SK-N-SH treated with all-trans-retinoic acid at 6 μM for 48 hours (cell line): ENCODE data around the gene LMAN2.

Experiments
- ATAC-seq: fragments of 200-7000 bp; cut with Tn5 transposase; 3 replicates; pipeline ENCODE4 v1.9.1; 2020; ENCODE audit warnings: mild to moderate bottlenecking, moderate library complexity
- ARNTL ChIP-seq: fragments of 450-650 bp; formaldehyde crosslinking; IDR thresholded peaks from 2 replicates; pipeline ENCODE4 v1.5.0; 2020; ENCODE audit warnings: low read depth, mild to moderate bottlenecking, moderate library complexity, borderline replicate concordance
- BACH2 ChIP-seq: fragments of 250-450 bp; sonication (Bioruptor Pico); IDR thresholded peaks from 2 replicates; pipeline ENCODE4 v1.9.0; 2021; ENCODE audit warnings: mild to moderate bottlenecking, borderline replicate concordance
- CSDC2 ChIP-seq: fragments of 250-450 bp; sonication (Bioruptor Pico); IDR thresholded peaks from 2 replicates; pipeline ENCODE4 v1.5.0; 2020; ENCODE audit warnings: mild to moderate bottlenecking, moderate library complexity
- CSRNP3 ChIP-seq: fragments of 250-450 bp; sonication (Bioruptor Pico); IDR thresholded peaks from 2 replicates; pipeline ENCODE4 v1.5.1; 2021; ENCODE audit warnings: mild to moderate bottlenecking, moderate library complexity
- ESRRG ChIP-seq: fragments of 250-450 bp; sonication (Bioruptor Pico); IDR thresholded peaks from 2 replicates; pipeline ENCODE4 v1.6.1; 2021; ENCODE audit warnings: mild to moderate bottlenecking
- GLIS3 ChIP-seq: fragments of 250-450 bp; sonication (Bioruptor Pico); IDR thresholded peaks from 2 replicates; pipeline ENCODE4 v1.5.0; 2020; ENCODE audit warnings: mild to moderate bottlenecking, moderate library complexity
- PATZ1 ChIP-seq: fragments of 250-450 bp; sonication (Bioruptor Pico); IDR thresholded peaks from 2 replicates; pipeline ENCODE4 v1.8.0; 2020; ENCODE audit warnings: mild to moderate bottlenecking, moderate library complexity, borderline replicate concordance
- POU6F1 ChIP-seq: fragments of 250-450 bp; sonication (Bioruptor Pico); IDR thresholded peaks from 2 replicates; pipeline ENCODE4 v1.8.0; 2021; ENCODE audit warnings: low read depth, mild to moderate bottlenecking, moderate library complexity, borderline replicate concordance
- PPARA ChIP-seq: fragments of 250-450 bp; sonication (Bioruptor Pico); IDR thresholded peaks from 2 replicates; pipeline ENCODE4 v1.5.0; 2020; ENCODE audit warnings: mild to moderate bottlenecking, borderline replicate concordance
- SNAI2 ChIP-seq: fragments of 250-450 bp; sonication (Bioruptor Pico); IDR thresholded peaks from 2 replicates; pipeline ENCODE4 v1.5.0; 2020; ENCODE audit warnings: mild to moderate bottlenecking, moderate library complexity
- TOX ChIP-seq: fragments of 250-450 bp; sonication (Bioruptor Pico); IDR thresholded peaks from 2 replicates; pipeline ENCODE4 v1.8.0; 2021; ENCODE audit warnings: mild to moderate bottlenecking, moderate library complexity, borderline replicate concordance
- TSHZ2 ChIP-seq: fragments of 250-450 bp; sonication (Bioruptor Pico); IDR thresholded peaks from 2 replicates; pipeline ENCODE4 v1.5.0; 2020; ENCODE audit warnings: mild to moderate bottlenecking, moderate library complexity
- ZC3H10 ChIP-seq: fragments of 250-450 bp; sonication (Bioruptor Pico); IDR thresholded peaks from 2 replicates; pipeline ENCODE4 v1.5.1; 2021; ENCODE audit warnings: mild to moderate bottlenecking, moderate library complexity
- ZFP3 ChIP-seq: fragments of 250-450 bp; sonication (Bioruptor Pico); IDR thresholded peaks from 2 replicates; pipeline ENCODE4 v1.5.0; 2020; ENCODE audit warnings: mild to moderate bottlenecking, moderate library complexity
- ZFP30 ChIP-seq: fragments of 450-650 bp; formaldehyde crosslinking; IDR thresholded peaks from 2 replicates; pipeline ENCODE4 v1.5.0; 2022; ENCODE audit warnings: mild to moderate bottlenecking, moderate library complexity

Gene LMAN2

GRCh38 chr5:177330991-177331842 lies 20.3 kb downstream of the LMAN2 start (continued):
- no peak for TF ChIP-seq CSDC2 (CRISPR knock-in tag)
- no peak for TF ChIP-seq ZFP3
- TF ChIP-seq SNAI2 (CRISPR knock-in tag), result no peak

- TF ChIP-seq ZFP3 (no peak), ZFP30 (no peak), ARNTL (CRISPR knock-in tag) (no peak), PATZ1 (CRISPR knock-in tag) (no peak)
- ATAC-seq, result no peak
Measured at GRCh38 chr5:177329883-177330282, 21.6 kb downstream of the LMAN2 start.

- no peak for ATAC-seq
- no peak for TF ChIP-seq CSRNP3 (CRISPR knock-in tag)
- TF ChIP-seq BACH2 (CRISPR knock-in tag), result no peak
- TF ChIP-seq ZFP3, result no peak
- no peak for TF ChIP-seq ESRRG
- no peak for TF ChIP-seq TSHZ2 (CRISPR knock-in tag)
- no peak for TF ChIP-seq GLIS3
- no peak for TF ChIP-seq PPARA (CRISPR knock-in tag)
- TF ChIP-seq ZC3H10 (CRISPR knock-in tag), result no peak
- TF ChIP-seq SNAI2 (CRISPR knock-in tag), result no peak
- TF ChIP-seq ARNTL (CRISPR knock-in tag), result no peak
- no peak for TF ChIP-seq TOX
- no peak for TF ChIP-seq PATZ1 (CRISPR knock-in tag)
- no peak for TF ChIP-seq ZFP30
- TF ChIP-seq POU6F1 (CRISPR knock-in tag), result no peak
Measured at GRCh38 chr5:177328545-177329231, 22.8 kb downstream of the LMAN2 start.
